Uterus (tissue), 4 donors: ENCODE results near the gene C1GALT1. TPM values are rescaled to one million over a fixed set of nuclear protein-coding genes. Genes with fewer than 3 reads are reported as not detected.
"Not testable (repeated sequence)": the region's sequence is repeated elsewhere in the genome, so short reads cannot be mapped to it uniquely, and the experiment has no call there.

ENCODE experiments used
- DNase-seq, 2 donors: peaks; one replicate each; pipeline ENCODE4 v3.0.0-alpha.2; 2019 to 2020
- H3K27ac ChIP-seq, 2 donors: fragments of 200-600 bp; sonication (generic); 1 replicate in 1 of 2; 2 replicates in 1 of 2; pipeline ENCODE4 v1.5.1; 2016 to 2018
- H3K27me3 ChIP-seq, 2 donors: fragments of 200-600 bp; sonication (generic); one replicate each; pipeline ENCODE4 v1.5.1; 2018 to 2019; ENCODE audit warnings: control low read depth in 1 of 2
- H3K36me3 ChIP-seq, 2 donors: fragments of 200-600 bp; sonication (generic); one replicate each; pipeline ENCODE4 v1.5.1; 2019; ENCODE audit warnings: control low read depth in 1 of 2
- H3K4me1 ChIP-seq, 2 donors: fragments of 200-600 bp; sonication (generic); one replicate each; pipeline ENCODE4 v1.5.1; 2018 to 2019; ENCODE audit warnings: control low read depth in 1 of 2
- H3K4me3 ChIP-seq, 2 donors: fragments of 200-600 bp; sonication (generic); 1 replicate in 1 of 2; 2 replicates in 1 of 2; pipeline ENCODE4 v1.5.1; 2018 to 2019; ENCODE audit warnings: mild to moderate bottlenecking in 1 of 2
- H3K9me3 ChIP-seq, 2 donors: fragments of 200-600 bp; sonication (generic); one replicate each; pipeline ENCODE4 v1.5.1; 2019; ENCODE audit warnings: control low read depth in 1 of 2
- POLR2A ChIP-seq, 2 donors: fragments of 450-650 bp; IDR thresholded peaks; one replicate each; pipeline ENCODE4 v1.6.1; 2016; ENCODE audit warnings: antibody characterized with exemption in 2 of 2, mild to moderate bottlenecking in 1 of 2, moderate library complexity in 1 of 2
- intact Hi-C: fragments of 100-400 bp; cut with DNase I; formaldehyde crosslinking; loops from one replicate; pipeline ENCODE4 v1.15.1; 2023; ENCODE audit warnings: low total_unique reads
- total RNA-seq, 4 donors: library from RNA; depleted of rRNA in 3 of 4; stranded (reverse); fragments of >200 nt in 3 of 4; gene quantifications; one replicate each; pipeline versions ENCODE4 v1.1.0 to v1.2.4, GENCODE V29; 2014 to 2023
- TF ChIP-seq, protein P1 (sequence below), 4 experiments: fragments of 200-600 bp in 2 of 4; fragments of 450-650 bp in 2 of 4; sonication (generic) in 2 of 4; IDR thresholded peaks; one replicate each; pipeline ENCODE4 v1.5.1; 2016 to 2019; ENCODE audit warnings: antibody characterized with exemption in 4 of 4, mild to moderate bottlenecking in 2 of 4, moderate library complexity in 1 of 4
- donor health status: DM: yes; HTN: yes; CAD: no.

The C1GALT1 gene
- total RNA-seq, 4 donors from 2014 or later, result 1.3 to 41.6 (median 15.1) TPM

GRCh38 chr7:7151865-7152264 lies 30.5 kb upstream of the C1GALT1 start:
- no peak overlapping the region for H3K27ac ChIP-seq
- intact Hi-C loops, result no loop called here
- no peak for DNase-seq
- no peaks in the 10 kb centered on the region for H3K9me3 ChIP-seq
- TF ChIP-seq, protein P1, sequence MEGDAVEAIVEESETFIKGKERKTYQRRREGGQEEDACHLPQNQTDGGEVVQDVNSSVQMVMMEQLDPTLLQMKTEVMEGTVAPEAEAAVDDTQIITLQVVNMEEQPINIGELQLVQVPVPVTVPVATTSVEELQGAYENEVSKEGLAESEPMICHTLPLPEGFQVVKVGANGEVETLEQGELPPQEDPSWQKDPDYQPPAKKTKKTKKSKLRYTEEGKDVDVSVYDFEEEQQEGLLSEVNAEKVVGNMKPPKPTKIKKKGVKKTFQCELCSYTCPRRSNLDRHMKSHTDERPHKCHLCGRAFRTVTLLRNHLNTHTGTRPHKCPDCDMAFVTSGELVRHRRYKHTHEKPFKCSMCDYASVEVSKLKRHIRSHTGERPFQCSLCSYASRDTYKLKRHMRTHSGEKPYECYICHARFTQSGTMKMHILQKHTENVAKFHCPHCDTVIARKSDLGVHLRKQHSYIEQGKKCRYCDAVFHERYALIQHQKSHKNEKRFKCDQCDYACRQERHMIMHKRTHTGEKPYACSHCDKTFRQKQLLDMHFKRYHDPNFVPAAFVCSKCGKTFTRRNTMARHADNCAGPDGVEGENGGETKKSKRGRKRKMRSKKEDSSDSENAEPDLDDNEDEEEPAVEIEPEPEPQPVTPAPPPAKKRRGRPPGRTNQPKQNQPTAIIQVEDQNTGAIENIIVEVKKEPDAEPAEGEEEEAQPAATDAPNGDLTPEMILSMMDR (IDR thresholded peaks at IDR 0.05), result no peak
- no peak for TF ChIP-seq POLR2A (IDR thresholded peaks at IDR 0.05)
- H3K4me1 ChIP-seq, result no peaks in the 10 kb centered on the region
- H3K36me3 ChIP-seq, result no peaks in the 10 kb centered on the region
- no peaks in the 10 kb centered on the region for H3K27me3 ChIP-seq
- no peak overlapping the region for H3K4me3 ChIP-seq

GRCh38 chr7:7152315-7152714 lies 30.0 kb upstream of the C1GALT1 start:
- no peaks in the 10 kb centered on the region for H3K9me3 ChIP-seq

DNA sequence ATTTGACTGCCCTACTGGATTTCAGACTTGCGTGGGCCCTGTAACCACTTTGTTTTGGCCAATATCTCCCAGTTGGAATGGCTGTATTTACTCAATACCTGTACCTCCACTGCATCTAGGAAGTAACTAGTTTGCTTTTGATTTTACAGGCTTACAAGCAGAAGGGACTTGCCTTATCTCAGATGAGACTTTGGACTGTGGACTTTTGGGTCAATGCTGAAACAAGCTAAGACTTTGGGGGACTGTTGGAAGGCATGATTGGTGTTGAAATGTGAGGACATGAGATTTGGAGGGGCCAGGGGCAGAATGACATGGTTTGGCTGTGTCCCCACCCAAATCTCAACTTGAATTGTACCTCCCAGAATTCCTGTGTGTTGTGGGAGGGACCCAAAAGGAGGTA lies 28.0 kb upstream of the C1GALT1 start:
- H3K4me1 ChIP-seq, H3K27me3 ChIP-seq, H3K9me3 ChIP-seq, H3K36me3 ChIP-seq, H3K27ac ChIP-seq, DNase-seq, H3K4me3 ChIP-seq, intact Hi-C loops: not testable (repeated sequence)

More at GRCh38 chr7:7152315-7152714, 30.0 kb upstream of the C1GALT1 start:
- intact Hi-C loops, result no loop called here
- H3K27ac ChIP-seq, result no peak overlapping the region
- no peaks in the 10 kb centered on the region for H3K36me3 ChIP-seq
- no peaks in the 10 kb centered on the region for H3K27me3 ChIP-seq
- H3K4me1 ChIP-seq, result no peaks in the 10 kb centered on the region
- TF ChIP-seq, protein P1 (IDR thresholded peaks at IDR 0.05), result no peak
- no peak for TF ChIP-seq POLR2A (IDR thresholded peaks at IDR 0.05)
- H3K4me3 ChIP-seq, result no peak overlapping the region
- DNase-seq, result no peak

DNA sequence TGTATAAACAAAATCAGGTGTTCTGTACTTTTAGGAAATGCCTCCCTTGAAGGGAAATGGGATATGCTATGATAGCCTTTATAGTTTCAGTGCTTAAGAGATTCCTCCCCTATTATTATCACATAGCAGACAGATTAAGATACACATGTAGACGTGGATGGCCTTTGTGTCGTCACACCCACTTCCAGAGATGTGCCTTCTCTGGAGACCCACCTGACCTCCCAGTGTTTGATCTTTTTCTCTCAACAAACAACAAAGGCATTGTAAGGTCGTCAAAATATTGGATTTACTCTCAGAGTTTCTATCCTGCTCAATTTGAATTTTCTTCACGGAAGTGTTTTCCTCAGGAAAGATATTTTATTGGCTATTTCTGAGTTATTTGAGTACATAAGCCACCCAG lies 25.7 kb upstream of the C1GALT1 start:
- no peaks in the 10 kb centered on the region for H3K9me3 ChIP-seq
- DNase-seq, result no peak
- H3K4me3 ChIP-seq, result no peak overlapping the region
- intact Hi-C loops, result no loop called here
- TF ChIP-seq POLR2A (IDR thresholded peaks at IDR 0.05), result no peak
- TF ChIP-seq, protein P1 (IDR thresholded peaks at IDR 0.05), result no peak
- no peaks in the 10 kb centered on the region for H3K27me3 ChIP-seq
- no peaks in the 10 kb centered on the region for H3K4me1 ChIP-seq
- no peak overlapping the region for H3K27ac ChIP-seq
- H3K36me3 ChIP-seq, result no peaks in the 10 kb centered on the region

- no peaks in the 10 kb centered on the region for H3K27me3 ChIP-seq
- no peaks in the 10 kb centered on the region for H3K36me3 ChIP-seq
- DNase-seq, result no peak
- TF ChIP-seq POLR2A (IDR thresholded peaks at IDR 0.05), result no peak
- TF ChIP-seq, protein P1 (IDR thresholded peaks at IDR 0.05), result no peak
- no peaks in the 10 kb centered on the region for H3K4me1 ChIP-seq
- no peaks in the 10 kb centered on the region for H3K9me3 ChIP-seq
- H3K4me3 ChIP-seq, result no peak overlapping the region
- intact Hi-C loops, result no loop called here
- no peak overlapping the region for H3K27ac ChIP-seq
These were observed 25.0 kb upstream of the C1GALT1 start for GRCh38 chr7:7157177-7157886.

DNA sequence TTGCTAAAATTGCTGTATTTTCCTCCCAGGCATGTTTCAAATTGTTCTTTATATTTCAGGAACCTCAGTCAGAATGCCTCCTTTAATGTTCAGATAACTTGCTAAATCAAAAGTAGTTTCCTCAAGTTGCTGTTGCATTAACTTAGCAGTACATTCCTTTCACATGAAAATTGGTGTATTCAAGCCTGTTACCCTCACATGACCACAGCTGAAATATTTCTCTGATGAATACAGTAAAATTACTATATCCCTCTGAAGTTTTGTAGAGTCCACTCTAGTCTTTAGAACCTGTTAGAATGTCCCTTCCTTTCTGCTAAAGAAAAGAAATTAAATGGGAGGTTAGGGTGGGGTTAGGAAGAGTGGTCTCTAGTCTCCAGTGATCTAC lies 24.5 kb upstream of the C1GALT1 start:
- no peaks in the 10 kb centered on the region for H3K27me3 ChIP-seq
- H3K9me3 ChIP-seq, result no peaks in the 10 kb centered on the region
- H3K36me3 ChIP-seq, result no peaks in the 10 kb centered on the region
- intact Hi-C loops, result no loop called here
- no peaks in the 10 kb centered on the region for H3K4me1 ChIP-seq
- DNase-seq, result no peak
- no peak overlapping the region for H3K4me3 ChIP-seq
- no peak overlapping the region for H3K27ac ChIP-seq
- TF ChIP-seq, protein P1 (IDR thresholded peaks at IDR 0.05), result no peak
